Inflammatory macrophage (primary cell): Measurements from ENCODE around the gene DKKL1.
"Not testable (repeated sequence)": the region's sequence is repeated elsewhere in the genome, so short reads cannot be mapped to it uniquely, and the experiment has no call there.

ENCODE experiments used
- DNase-seq, 2 donors: peaks; one replicate each; pipeline ENCODE4 v3.0.0-alpha.2; 2020 to 2022
- total RNA-seq, 18 experiments: gene quantifications; one replicate each; lab custom pipeline; 2026; ENCODE audit warnings: mixed read lengths in 6 of 18, inconsistent platforms in 2 of 18; lab: John Stamatoyannopoulos, UW

The DKKL1 gene
- 0 to 0.13 (median 0) reads per million in 18 experiments for total RNA-seq

DNA sequence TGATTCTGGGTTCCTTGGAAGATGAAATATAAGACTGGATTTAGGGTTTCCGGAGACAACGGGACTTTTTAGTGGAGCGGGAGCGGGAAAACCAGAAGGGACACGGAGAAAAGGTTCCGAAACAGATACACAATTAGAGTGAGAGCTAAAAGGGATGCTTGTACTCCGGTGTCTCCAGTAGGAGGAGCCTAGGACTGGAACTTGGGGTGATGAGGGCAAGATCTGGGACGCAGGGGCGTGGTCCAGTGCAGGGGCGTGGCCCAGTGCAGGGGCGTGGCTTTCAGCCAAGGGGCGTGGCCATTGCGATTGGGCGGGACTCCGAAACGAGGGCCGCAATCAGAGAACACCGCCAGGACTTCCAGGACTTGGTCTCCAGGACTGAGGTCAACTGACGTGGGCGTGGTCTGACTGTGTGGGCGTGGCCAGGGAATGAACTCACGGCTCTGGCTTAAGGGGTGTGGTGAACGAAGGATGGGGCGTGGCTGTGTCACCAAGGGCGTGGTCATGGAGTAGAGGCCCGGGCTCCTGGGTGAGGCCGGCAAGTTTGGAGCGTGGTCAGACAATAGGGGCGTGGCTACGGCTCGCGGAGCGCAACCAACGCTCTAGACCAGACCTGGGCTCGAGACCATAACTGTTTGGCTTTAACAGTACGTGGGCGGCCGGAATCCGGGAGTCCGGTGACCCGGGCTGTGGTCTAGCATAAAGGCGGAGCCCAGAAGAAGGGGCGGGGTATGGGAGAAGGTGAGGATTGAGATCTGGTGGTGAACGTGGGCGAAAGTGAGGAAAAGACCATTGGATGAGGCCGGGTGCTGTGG, at the start of gene DKKL1:
DKKL1 (plus strand) TSS at position 610 of the 815 bp plus-strand sequence; CDS start at position 732, 122 bp downstream.
- peak; percentile 98 to 100 for DNase-seq

DNA sequence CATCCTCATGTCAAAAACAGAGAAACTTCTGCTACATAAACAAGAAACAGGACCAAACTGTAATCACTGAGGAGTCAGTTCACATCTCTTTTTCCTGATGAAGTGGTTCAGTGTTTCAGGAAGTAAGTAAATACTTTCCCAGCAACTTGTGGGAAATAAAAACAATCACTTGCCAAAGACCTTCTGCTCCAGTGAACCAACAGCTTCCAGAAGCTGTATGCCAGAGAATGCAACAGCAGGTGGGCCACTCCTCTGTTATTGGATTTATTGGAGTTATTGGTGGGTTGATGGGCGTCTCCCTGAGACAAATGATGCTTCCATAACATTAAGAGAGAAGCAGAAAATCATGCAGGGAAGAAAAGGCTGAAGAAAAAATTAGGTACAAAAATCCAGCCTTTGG, 48.6 kb upstream of the DKKL1 start:
- no peak for DNase-seq

DNA sequence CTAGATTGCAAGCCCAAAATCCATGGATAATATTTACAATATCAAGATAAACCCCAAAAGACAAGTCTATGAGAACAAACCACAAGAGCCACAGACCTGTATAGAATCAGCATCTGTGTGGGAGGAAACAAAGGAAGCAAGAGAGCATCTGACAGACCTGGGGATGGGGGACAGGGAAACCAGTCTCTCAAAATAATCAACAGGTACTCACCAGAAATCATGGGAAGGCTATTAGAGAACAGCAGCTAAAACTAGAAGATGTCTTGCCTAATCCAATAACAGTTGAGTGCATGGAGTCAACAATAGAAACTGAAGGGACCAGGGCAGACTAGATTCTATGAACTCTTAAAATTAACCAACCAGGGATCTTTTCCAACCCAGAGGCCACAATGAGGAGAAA, 47.4 kb upstream of the DKKL1 start:
- no peak for DNase-seq

DNA sequence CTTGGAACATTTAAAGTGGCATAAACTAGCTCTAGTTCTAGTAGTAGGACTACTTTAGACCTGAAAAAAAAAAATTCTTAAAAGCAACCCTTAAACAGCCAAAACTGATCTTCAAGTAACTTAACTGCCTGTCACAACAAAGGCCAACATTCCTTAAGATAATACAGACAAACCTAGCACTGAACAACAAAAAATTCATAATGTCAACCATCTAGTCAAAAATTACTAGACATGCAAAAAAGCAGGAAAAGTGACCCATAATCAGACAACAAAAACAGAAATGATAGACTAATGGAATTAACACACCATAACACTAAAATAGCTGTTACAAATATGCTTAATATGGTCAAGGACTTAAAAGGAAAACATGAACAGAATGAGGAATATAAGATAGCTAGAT, 45.4 kb upstream of the DKKL1 start:
- DNase-seq: no peak

DNA sequence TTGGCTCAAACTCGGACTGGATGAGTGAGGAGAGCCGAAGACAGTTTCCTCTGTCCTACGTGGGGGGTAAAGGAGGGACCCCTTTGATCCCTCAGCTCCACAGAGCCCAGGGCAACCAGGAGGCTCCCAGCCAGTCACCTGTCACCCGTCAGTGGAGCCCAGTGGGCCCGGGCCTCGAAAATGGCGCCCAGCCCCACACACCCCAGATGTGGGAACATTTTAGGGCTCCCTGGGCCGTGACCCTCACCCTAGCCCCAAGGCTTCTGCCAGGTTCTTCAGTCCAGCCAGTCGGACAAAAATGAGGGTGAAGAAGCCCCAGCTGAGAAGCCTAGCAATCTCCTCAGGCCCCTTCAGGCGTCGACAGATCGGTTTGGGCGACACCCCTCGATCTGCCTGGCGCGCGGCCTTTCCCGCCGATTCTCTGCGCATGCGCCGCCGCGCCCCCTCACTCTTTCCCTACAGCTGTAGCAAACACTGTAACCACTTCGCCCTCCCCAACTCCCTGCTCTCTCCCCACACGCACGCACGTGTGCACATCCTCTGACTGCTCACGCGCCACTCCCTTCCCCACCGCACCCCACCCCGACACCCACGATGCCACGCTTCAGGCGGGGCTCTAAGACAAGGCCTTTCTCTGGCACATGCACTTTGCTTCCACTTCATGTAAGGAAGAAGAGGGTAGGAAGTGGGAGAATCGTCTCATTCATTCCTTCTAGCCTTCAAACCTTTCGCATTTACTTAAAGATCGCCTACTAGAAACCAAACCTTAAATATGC, 38.7 kb upstream of the DKKL1 start, which contains the start of gene SLC6A16:
SLC6A16 (minus strand) TSS at position 391 of the 776 bp plus-strand sequence. CDS start 13,844 bp downstream, outside the sequence.
- DNase-seq: no peak

DNA sequence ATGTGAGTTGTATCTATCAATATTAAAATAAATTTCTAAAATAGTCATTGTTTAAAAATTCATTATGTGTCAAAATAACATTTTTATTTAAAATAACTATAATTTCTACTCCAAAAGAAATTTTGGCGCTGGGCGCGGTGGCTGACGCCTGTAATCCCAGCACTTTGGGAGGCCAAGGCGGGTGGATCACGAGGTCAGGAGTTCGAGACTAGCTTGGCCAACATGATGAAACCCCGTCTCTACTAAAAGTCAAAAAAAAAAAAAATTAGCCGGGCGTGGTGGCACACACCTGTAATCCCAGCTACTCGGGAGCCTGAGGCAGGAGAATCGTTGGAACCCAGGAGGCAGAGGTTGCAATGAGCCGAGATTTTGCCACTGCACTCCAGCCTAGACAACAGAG, 37.9 kb upstream of the DKKL1 start:
- not testable (repeated sequence) for DNase-seq

DNA sequence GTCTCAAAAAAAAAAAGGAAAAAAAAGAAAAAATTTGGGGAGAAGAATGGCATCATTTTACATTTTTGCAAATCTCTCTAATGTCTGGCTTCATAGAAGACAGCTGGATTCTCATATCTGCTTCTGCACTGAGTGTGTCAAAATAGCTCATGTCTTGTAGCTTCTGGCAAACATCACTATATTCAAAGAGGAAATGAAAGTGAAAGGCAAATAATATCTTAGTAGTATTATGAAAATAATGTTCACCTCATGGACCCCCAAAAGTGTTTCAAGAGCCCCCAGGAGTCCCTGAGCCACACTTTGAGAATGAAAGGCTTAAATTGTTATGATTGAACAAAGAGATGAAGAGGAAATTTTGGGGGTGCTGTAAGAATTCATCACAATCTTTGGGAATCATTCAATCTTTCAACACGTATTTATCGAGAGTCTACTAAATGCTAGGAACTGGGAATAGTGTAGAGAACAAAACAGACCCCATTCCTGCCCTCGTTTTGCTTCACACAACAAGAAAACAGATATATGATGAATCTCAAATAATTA, 37.4 kb upstream of the DKKL1 start:
- peak; percentile 24 to 32 for DNase-seq

DNA sequence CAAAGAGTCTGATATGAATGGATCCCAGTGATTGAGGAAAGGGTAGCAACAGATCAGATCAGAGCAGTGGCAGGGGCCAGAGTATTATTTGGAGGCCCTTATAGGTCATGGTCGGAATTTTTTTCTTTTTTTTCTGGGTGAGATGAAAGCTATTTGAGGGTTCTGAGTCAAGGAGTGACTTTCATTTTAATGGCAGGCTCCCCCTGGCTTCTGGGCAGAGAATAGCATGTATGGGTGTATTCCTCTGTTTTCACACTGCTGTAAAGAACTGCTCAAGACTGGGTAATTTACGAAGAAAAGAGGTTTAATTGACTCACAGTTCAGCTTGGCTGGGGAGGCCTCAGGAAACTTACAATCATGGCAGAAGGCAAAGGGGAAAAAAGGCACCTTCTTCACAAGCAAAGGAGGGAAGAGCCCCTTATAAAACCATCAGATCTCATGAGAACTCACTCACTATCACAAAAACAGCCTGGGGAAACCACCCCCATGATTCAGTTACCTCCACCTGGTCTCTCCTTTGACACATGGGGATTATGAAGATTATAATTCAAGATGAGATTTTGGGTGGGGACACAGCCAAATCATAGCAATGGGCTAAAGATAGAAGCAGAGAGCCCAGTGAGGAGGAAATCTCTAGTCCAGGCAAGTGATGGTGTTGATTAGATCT, 35.7 kb upstream of the DKKL1 start:
- peak; percentile 46 to 53 for DNase-seq

DNA sequence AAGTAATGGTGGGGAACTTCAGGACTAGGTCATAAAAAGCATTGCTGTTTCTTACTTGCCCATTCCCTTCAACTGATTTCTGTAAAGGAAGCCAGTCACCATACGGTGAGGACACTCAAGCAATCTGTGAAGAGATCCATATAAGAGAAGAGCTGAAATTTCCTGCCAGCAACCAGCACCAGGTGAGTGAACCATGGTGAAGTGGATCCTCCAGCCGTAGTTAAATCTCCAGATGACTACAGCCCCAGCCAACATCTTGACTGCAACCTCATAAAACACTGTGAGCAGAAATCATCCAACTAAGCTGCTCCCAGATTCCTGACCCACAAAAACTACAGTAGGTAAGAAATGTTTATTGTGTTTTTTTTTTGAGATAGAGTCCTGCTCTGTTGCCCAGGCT, 34.9 kb upstream of the DKKL1 start:
- DNase-seq: no peak

DNA sequence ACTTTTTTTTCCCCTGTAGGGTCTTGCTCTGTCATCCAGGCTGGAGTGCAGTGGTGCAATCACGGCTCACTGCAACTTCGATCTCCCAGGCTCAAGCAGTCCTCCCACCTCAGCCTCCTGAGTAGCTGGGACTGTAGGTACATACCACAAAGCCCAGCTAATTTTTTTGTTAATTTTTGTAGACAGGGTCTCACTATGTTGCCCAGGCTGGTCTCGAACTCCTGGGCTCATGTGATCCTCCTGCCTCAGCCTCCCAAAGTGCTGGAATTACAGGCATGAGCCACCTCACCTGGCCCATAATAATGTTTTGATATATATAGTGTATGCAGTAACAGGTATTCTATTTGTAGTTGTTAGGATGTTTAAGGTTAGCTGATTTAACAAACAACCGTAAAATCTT, 32.5 kb upstream of the DKKL1 start:
- not testable (repeated sequence) for DNase-seq

DNA sequence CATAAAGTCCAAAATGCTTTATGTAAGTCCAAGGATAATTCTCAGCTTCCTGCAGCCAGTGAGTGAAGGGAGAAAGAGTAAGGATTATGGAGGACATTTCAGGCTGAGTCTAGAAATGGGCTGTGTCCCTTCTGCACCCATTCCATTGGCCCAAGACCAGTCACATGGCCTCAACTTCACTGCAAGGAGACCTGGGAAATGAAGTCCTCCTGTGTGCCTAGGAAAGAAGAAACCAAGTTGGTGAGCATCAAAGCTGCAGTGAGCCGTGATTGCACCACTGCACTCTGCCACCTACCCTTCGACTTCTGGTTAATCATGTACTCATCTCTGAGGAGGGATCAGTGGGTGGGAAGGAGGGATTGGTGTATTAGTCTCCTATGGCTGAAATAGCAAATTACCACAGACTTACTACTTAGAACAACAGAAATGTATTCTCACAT, 32.0 kb upstream of the DKKL1 start:
- peak; percentile 76 to 86 for DNase-seq

DNA sequence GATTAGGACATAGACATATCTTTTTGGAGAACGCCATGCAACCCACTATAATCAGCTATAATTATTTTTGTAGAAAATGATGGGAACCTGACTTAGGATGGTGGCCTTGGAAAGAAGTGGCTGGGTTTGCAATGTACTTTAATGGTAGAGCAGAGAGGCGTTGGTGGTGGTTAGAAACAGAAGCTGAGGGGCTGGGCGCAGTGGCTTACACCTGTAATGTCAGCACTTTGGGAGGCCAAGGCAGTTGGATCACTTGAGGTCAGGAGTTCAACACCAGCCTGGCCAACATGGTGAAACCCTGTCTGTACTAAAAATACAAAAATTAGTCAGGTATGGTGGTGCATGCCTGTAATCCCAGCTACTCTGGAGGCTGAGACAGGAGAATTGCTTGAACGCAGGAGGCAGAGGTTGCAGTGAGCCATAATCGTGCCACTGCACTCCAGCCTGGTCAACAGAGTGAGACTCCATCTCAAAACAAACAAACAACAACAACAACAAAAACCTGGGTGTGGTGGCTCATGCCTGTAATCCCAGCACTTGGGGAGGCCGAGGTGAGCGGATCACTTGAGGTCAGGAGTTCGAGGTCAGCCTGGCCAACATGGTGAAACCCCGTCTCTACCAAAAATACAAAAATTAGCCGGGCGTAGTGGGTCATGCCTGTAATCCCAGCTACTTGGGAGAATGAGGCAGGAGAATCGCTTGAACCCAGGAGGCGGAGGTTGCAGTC, 30.8 kb upstream of the DKKL1 start:
- not testable (repeated sequence) for DNase-seq

DNA sequence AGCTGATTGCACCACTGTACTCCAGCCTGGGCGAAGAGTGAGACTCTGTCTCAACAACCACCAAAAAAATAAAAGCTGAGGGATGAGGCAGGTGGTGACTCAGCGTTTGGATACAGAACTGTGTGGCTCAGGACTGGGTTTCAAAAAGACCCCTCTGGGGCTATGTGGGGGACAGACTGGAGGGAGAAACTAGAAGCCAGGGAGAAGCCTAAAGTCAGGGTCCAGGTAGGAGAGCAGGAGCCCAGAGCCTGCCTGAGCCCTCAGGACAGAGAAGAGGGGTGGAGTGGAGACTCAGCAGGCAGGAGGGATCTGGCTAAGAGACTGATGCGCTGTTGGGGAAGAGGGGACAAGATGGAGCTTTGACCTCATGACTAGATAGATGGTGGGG, 30.3 kb upstream of the DKKL1 start:
- peak; percentile 48 to 56 for DNase-seq

DNA sequence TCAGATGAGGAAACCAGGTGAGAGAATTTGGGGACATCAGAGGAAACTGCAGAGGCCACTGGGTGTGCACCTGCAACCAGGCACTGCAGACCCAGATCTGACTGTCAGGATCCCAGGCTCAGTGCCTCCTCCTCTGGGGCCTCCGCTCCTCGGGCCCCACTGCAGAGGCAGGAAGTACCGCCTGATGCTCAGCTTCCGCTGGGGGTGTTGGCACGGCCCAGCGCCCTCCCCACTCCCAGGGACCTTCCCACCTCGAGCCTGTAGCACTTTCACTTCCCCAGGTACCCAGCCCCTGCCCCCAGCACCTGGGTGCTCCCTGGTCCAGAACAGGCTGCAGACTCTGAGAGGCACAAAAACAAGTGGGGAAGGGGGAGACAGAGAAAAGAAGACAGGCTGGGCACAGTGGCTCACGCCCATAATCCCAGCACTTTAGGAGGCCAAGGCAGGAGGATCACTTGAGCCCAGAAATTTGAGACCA, 29.8 kb upstream of the DKKL1 start:
- DNase-seq: peak; percentile 40 to 76

DNA sequence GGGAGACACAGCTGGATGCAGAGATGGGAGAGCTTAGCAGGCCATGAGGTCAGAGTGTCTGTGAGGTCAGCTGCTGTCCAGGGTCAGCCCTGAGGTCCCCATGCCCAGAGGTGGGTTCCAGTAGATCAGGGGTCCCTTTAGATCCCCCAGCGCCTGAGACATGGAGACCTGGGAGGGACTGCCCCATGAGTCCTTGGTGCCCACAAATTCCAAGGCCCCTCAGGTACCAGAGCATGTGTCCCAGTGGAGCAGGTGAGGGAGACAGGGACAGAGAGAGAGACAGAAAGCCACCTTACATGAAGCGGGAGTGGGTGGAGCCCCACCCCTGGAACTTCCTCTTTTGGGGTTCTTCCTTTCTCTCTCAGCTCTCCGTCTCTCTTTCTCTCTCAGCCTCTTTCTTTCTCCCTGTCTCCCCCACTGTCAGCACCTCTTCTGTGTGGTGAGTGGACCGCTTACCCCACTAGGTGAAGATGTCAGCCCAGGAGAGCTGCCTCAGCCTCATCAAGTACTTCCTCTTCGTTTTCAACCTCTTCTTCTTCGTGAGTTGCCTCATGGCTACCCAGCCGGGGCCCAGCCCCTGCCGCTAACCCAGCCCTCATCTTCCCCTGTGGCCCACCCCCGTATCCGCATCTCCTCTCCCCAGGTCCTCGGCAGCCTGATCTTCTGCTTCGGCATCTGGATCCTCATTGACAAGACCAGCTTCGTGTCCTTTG, 28.4 kb upstream of the DKKL1 start, which contains the start of gene CD37:
CD37 (plus strand) TSS at position 336 of the 713 bp plus-strand sequence; CDS start at position 471, 135 bp downstream.
- DNase-seq: peak; percentile 59 to 63

DNA sequence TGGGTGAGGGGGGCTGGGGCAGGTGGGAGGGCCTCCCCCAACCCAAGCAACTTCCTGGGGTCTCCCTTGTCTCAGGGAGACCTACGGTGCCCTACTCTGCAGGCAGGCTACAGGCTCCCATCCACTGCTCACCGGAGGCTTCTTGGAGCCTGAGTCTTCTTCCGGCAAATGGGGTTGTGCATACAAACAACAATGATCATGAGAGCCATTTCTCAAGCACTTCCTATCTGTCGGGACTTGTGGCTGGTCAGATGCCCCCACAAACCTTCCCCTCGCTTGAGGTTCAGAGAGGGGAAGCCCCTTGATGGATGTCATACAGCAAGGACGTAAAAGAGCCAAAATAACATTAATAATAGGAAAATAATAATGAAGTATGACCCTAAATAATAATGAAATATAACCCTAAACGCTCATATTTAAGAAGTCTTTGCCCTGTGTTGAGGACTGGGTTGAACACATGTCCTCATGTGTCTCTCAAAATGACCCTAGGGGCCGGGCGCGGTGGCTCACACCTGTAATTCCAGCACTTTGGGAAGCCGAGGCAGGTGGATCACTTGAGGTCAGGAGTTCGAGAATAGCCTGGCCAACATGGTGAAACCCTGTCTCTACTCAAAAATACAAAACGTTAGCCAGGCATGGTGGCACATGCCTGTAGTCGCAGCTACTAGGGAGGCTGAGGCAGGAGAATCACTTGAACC, 27.7 kb upstream of the DKKL1 start:
- peak; percentile 74 to 89 for DNase-seq

DNA sequence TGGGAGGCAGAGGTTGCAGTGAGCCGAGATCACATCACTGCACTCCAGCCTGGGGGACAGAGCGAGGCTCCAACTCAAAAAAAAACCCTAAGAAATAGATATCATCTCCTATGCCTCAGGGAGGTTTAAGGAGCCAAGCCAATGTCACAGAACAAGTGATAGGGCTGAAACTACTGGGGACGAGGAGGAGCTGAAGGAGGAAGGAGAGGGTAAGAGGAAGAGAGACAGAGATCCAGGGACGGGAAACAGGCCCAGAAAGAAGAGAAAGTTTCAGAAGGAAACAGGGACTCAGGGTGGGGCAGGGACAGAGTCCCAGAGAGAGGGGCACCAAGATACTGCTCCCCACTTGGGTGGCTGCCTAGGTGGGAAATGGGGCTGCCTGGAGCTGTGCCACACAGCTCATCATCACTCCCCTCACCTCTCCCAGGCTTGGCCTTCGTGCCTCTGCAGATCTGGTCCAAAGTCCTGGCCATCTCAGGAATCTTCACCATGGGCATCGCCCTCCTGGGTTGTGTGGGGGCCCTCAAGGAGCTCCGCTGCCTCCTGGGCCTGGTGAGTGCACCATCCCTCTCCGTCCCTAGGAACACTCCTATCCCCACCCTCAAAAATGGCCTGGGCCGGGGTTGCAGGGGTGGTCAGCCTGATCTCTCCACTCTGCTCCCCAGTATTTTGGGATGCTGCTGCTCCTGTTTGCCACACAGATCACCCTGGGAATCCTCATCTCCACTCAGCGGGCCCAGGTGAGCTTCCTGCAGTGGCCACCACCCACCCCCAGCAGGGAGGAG, 27.0 kb upstream of the DKKL1 start:
- DNase-seq: no peak

DNA sequence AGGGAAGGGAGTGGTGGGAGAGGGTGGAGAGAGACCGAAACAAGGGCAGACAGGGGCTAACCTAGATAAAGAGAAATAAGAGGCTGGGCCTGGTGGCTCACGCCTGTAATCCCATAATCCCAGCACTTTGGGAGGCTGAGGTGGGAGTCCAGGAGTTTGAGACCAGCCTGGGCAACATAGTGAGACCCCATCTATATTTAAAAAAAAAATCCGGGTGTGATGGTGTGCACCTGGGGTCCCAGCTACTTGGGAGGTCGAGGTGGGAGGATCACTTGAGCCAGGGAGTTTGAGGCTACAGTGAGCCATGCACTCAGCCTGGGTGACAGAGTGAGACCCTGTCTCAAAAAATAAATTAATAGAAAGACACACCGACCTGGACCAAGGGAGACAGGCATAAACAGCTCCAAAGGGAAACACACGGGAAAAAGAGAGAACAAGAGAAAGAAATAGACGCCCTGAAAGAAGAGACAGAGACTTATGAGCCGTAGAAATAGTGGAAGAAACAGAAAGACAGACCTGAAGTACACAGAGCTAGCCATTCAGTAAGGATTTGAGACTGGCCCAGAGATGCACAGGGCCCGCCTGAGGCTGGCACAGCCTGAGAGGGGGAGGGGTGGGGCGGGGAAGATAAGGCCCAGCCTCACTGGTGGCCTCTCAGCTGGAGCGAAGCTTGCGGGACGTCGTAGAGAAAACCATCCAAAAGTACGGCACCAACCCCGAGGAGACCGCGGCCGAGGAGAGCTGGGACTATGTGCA, 26.2 kb upstream of the DKKL1 start:
- no peak for DNase-seq
